ENCODE results near the gene P4HB.

GRCh38 chr17:81858170-81858966 is 2.0 kb downstream of the P4HB start:
- TF ChIP-seq CTCF (conservative IDR thresholded peaks at IDR 0.05) (no peak), ZFX (IDR thresholded peaks at IDR 0.05) (no peak)
